Tibial artery (tissue), 4 donors: ENCODE results near the gene MCF2.

Experiments
- DNase-seq, 2 donors: peaks; one replicate each; pipeline ENCODE4 v3.0.0-alpha.2; 2019
- H3K27ac ChIP-seq, 2 donors: fragments of 200-600 bp; sonication (generic) in 1 of 2; 1 replicate in 1 of 2; 2 replicates in 1 of 2; pipeline ENCODE4 v1.5.1; 2018 to 2019; ENCODE audit warnings: mild to moderate bottlenecking in 1 of 2
- H3K27me3 ChIP-seq, 2 donors: fragments of 200-600 bp; sonication (generic) in 1 of 2; one replicate each; pipeline versions ENCODE4 v1.5.1 to v1.6.0; 2016 to 2019
- H3K36me3 ChIP-seq, 3 donors: fragments of 200-600 bp; sonication (generic) in 2 of 3; one replicate each; pipeline ENCODE4 v1.5.1; 2016 to 2019; ENCODE audit warnings: mild to moderate bottlenecking in 2 of 3
- H3K4me1 ChIP-seq, 4 donors: fragments of 200-600 bp; sonication (generic) in 2 of 4; 1 replicate in 3 of 4; 2 replicates in 1 of 4; pipeline ENCODE4 v1.5.1; 2016 to 2019
- H3K4me3 ChIP-seq, 2 donors: fragments of 200-600 bp; sonication (generic) in 1 of 2; 1 replicate in 1 of 2; 2 replicates in 1 of 2; pipeline ENCODE4 v1.5.1; 2018 to 2019; ENCODE audit warnings: mild to moderate bottlenecking in 2 of 2
- H3K9me3 ChIP-seq, 3 donors: fragments of 200-600 bp; sonication (generic) in 1 of 3; one replicate each; pipeline ENCODE4 v1.5.1; 2016 to 2019
- intact Hi-C: fragments of 100-400 bp; cut with DNase I; formaldehyde crosslinking; loops from one replicate; pipeline ENCODE4 v1.15.0; 2023; ENCODE audit warnings: low total_unique reads
- TF ChIP-seq, protein P1 (sequence below), 2 experiments: fragments of 200-600 bp in 1 of 2; fragments of 450-650 bp in 1 of 2; IDR thresholded peaks; one replicate each; pipeline ENCODE4 v1.5.1; 2017 to 2019; ENCODE audit warnings: antibody characterized with exemption in 2 of 2, mild to moderate bottlenecking in 1 of 2, moderate library complexity in 1 of 2

MCF2 gene

GRCh38 chrX:139736151-139736550, 28.2 kb upstream of the MCF2 start:
- intact Hi-C loops = no loop called here

DNA sequence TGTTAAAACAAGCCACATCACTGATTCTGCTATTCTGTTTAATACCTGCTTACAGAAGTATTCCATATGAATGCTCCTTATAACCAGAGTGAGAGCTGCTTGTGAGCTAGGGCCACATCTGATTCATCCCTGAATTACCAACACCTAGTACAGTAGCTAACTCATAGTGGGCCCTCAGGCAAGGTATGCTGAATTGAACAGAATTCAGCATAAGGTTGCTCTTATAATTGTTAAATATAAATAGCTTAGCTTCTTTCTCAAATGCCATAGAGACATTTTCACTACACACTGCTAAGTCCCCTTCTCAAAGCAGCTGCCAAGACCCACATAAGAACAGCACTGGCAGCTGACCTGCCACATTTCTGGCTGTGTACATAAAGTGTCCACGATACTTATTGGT, 27.0 kb upstream of the MCF2 start:
- peaks cover 0 to 5% (median 0%) of the 10 kb centered on the region in 3 donors for H3K36me3 ChIP-seq
- no peaks in the 10 kb centered on the region for H3K9me3 ChIP-seq
- TF ChIP-seq, protein P1, sequence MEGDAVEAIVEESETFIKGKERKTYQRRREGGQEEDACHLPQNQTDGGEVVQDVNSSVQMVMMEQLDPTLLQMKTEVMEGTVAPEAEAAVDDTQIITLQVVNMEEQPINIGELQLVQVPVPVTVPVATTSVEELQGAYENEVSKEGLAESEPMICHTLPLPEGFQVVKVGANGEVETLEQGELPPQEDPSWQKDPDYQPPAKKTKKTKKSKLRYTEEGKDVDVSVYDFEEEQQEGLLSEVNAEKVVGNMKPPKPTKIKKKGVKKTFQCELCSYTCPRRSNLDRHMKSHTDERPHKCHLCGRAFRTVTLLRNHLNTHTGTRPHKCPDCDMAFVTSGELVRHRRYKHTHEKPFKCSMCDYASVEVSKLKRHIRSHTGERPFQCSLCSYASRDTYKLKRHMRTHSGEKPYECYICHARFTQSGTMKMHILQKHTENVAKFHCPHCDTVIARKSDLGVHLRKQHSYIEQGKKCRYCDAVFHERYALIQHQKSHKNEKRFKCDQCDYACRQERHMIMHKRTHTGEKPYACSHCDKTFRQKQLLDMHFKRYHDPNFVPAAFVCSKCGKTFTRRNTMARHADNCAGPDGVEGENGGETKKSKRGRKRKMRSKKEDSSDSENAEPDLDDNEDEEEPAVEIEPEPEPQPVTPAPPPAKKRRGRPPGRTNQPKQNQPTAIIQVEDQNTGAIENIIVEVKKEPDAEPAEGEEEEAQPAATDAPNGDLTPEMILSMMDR (IDR thresholded peaks at IDR 0.05) = no peak
- H3K27ac ChIP-seq = no peak overlapping the region
- no peaks in the 10 kb centered on the region for H3K4me1 ChIP-seq
- intact Hi-C loops = no loop called here
- DNase-seq = no peak
- H3K4me3 ChIP-seq = no peak overlapping the region
- no peaks in the 10 kb centered on the region for H3K27me3 ChIP-seq

More at GRCh38 chrX:139736151-139736550, 28.2 kb upstream of the MCF2 start:
- no peak overlapping the region for H3K4me3 ChIP-seq
- no peak for DNase-seq
- H3K9me3 ChIP-seq = no peaks in the 10 kb centered on the region
- no peaks in the 10 kb centered on the region for H3K27me3 ChIP-seq
- TF ChIP-seq, protein P1 (IDR thresholded peaks at IDR 0.05) = no peak
- H3K27ac ChIP-seq = no peak overlapping the region
- peaks cover 0 to 5% (median 0%) of the 10 kb centered on the region in 3 donors for H3K36me3 ChIP-seq
- no peaks in the 10 kb centered on the region for H3K4me1 ChIP-seq

DNA sequence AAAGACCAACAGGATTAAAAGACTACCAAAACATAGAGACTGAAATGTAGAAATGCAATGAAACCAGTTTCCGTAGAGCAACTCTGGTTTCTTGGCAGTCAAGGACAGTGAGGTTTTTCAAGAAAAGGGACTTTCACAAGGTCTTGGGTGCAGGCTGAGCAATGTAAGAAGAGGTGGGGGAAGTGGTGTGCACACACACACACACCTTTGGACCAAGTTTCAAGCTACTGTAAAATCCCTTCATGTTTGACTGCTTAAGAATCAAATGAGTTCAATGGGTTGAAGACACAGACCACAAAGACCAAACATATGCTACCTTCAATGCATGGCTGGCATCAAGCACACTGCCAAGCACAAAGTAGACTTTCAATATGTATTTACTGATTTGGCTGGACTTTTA, 17.8 kb upstream of the MCF2 start:
- H3K4me1 ChIP-seq = no peaks in the 10 kb centered on the region
- no peaks in the 10 kb centered on the region for H3K36me3 ChIP-seq
- H3K27ac ChIP-seq = no peak overlapping the region
- intact Hi-C loops = no loop called here
- no peaks in the 10 kb centered on the region for H3K9me3 ChIP-seq
- TF ChIP-seq, protein P1 (IDR thresholded peaks at IDR 0.05) = no peak
- no peak for DNase-seq
- H3K27me3 ChIP-seq = no peaks in the 10 kb centered on the region
- H3K4me3 ChIP-seq = no peak overlapping the region

DNA sequence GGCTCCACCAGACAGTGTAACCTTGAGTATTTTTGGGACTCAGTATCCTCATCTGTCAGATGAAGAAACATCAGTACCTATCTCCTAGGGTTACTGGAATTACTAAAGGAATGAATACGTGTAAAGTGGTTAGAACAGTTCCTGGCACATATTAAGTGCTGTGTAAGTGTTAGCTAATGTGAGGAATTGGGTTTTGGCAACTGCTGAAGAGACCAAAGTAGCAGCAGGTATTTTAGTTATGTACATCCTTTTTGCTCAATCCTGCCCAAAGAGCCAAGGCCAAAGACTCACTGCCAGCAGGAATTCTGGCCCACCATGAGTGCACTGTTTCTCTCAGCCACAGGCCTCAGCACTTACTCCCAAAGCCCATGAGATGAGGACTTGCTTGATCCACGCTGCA, 16.7 kb upstream of the MCF2 start:
- Histone ChIP-seq H3K9me3 (no peaks in the 10 kb centered on the region), H3K4me1 (no peaks in the 10 kb centered on the region), H3K27me3 (no peaks in the 10 kb centered on the region), H3K4me3 (no peak overlapping the region), H3K36me3 (no peaks in the 10 kb centered on the region), H3K27ac (no peak overlapping the region)
- TF ChIP-seq, protein P1 (IDR thresholded peaks at IDR 0.05) = no peak
- no peak for DNase-seq
- intact Hi-C loops = no loop called here

DNA sequence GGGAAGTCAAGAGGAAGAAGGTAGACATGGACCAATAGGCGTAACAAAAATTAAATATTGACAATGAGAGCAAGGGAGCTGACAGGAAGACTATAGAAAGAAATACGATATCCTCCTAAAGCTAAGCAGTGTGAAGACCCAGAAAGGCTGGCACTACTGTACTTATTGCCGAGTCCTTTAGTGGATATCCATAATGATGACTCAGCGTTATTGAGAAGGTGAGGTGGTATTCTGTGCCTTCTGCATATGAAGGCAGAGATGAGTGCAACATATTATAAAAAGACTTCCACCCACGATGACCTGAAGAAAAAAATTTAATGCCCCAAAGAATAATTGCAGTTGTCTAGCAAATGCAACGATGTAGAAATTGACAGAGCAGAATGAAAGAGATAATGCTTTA, 13.0 kb upstream of the MCF2 start:
- Histone ChIP-seq H3K9me3 (no peaks in the 10 kb centered on the region), H3K4me1 (no peaks in the 10 kb centered on the region), H3K27ac (no peak overlapping the region), H3K4me3 (no peak overlapping the region), H3K36me3 (no peaks in the 10 kb centered on the region), H3K27me3 (no peaks in the 10 kb centered on the region)
- intact Hi-C loops = no loop called here
- no peak for DNase-seq
- TF ChIP-seq, protein P1 (IDR thresholded peaks at IDR 0.05) = no peak

- H3K4me3 ChIP-seq = no peak overlapping the region
- H3K27ac ChIP-seq = no peak overlapping the region
- H3K27me3 ChIP-seq = no peaks in the 10 kb centered on the region
- TF ChIP-seq, protein P1 (IDR thresholded peaks at IDR 0.05) = no peak
- H3K36me3 ChIP-seq = no peaks in the 10 kb centered on the region
- no peaks in the 10 kb centered on the region for H3K9me3 ChIP-seq
- DNase-seq = no peak
- H3K4me1 ChIP-seq = no peaks in the 10 kb centered on the region
- intact Hi-C loops = no loop called here
Measured at GRCh38 chrX:139720136-139720535, 12.2 kb upstream of the MCF2 start.
